Kasumi-1 (cell line): ENCODE data around the gene NAPEPLD.
"Not testable (repeated sequence)": the region's sequence is repeated elsewhere in the genome, so short reads cannot be mapped to it uniquely, and the experiment has no call there.

Experiments used
- DNase-seq, 2 experiments: peaks; one replicate each; lab custom pipeline; 2025; lab: John Stamatoyannopoulos, UW

The NAPEPLD gene

DNA sequence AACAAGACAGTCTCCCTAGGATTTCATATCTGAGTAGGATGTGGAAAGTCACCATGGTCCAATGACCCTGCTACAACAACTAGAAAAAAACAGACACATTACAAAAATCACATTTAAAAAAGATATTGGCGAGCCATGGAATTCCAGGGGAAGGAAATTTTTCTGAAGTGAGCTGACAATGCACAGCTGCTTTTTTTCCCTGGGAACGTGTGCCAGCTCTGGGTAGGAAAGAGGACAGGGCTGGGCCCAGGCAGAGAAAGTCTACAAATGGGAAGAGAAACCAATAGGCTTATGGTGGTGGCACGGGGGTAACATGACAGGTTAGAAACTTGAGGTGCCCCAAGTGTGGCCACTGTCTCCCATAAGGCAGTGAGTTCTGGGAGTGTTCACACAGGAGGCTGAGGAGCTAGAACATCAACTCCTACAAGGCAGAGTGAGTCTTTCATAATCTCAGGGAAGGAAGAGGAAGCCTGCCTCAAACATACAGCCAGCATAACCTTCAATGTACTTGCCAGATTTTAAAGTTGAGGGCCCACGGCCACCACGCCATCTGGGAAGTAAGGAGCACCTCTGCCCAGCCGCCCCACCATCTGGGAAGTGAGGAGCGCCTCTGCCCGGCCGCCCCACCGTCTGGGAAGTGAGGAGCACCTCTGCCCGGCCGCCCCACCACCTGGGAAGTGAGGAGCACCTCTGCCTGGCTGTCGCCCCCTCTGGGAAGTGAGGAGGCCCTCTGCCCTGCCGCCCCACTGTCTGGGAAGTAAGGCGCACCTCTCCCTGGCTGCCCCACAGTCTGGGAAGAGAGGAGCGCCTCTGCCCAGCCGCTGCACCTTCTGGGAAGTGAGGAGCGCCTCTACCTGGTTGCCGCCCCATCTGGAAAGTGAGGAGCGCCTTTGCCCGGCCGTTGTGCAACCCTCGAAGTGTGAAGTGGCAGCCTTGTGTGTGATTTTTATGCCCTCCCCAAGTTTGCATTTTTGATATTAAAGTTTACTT is 80.2 kb downstream of the NAPEPLD start:
- no peak for DNase-seq

GRCh38 chr7:103065667-103066066 is 83.2 kb downstream of the NAPEPLD start:
- DNase-seq: peak; percentile 57 to 66

- no peak for DNase-seq
Observed at GRCh38 chr7:103063895-103064294, 85.0 kb downstream of the NAPEPLD start.

- DNase-seq: no peak
Observed at GRCh38 chr7:103059471-103059870, 89.4 kb downstream of the NAPEPLD start.

GRCh38 chr7:103058122-103058521 is 90.8 kb downstream of the NAPEPLD start:
- no peak for DNase-seq

DNA sequence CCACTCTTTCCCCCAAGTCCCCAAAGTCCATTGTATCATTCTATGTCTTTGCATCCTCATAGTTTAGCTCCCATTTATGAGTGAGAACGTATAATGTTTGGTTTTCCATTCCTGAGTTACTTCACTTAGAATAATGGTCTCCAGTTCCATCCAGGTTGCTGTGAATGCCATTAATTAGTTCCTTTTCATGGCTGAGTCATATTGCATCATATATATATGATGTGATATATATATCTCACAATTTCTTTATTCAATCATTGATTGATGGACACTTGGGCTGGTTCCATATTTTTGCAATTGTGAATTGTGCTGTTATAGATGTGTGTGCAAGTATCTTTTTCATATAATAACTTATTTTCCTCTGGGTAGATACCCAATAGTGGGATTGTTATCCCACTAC is 92.9 kb downstream of the NAPEPLD start:
- not testable (repeated sequence) for DNase-seq

DNA sequence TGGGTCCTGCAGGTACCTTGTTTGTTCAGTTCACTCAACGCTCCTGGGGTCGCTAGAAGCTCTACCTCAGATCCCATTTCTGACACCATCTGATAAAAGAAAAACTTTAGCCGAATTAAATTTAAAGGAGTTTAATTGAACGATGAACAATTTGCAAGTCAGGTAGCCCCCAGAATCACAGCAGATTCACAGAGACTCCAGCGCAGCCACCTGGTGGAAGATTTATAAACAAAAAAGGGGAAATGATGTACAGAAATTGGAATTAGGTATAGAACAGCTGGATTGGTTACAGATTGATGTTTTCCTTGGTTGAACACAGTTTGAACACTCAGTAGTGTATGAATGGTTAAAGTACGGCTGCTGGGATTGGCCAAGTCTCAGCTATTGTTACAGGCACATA is 97.4 kb downstream of the NAPEPLD start:
- DNase-seq: no peak
